ENCODE measurements around the gene MACROD1.

- TF ChIP-seq, protein P1, sequence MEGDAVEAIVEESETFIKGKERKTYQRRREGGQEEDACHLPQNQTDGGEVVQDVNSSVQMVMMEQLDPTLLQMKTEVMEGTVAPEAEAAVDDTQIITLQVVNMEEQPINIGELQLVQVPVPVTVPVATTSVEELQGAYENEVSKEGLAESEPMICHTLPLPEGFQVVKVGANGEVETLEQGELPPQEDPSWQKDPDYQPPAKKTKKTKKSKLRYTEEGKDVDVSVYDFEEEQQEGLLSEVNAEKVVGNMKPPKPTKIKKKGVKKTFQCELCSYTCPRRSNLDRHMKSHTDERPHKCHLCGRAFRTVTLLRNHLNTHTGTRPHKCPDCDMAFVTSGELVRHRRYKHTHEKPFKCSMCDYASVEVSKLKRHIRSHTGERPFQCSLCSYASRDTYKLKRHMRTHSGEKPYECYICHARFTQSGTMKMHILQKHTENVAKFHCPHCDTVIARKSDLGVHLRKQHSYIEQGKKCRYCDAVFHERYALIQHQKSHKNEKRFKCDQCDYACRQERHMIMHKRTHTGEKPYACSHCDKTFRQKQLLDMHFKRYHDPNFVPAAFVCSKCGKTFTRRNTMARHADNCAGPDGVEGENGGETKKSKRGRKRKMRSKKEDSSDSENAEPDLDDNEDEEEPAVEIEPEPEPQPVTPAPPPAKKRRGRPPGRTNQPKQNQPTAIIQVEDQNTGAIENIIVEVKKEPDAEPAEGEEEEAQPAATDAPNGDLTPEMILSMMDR (IDR thresholded peaks at IDR 0.05): no peak
- no peak for TF ChIP-seq POLR2A (IDR thresholded peaks at IDR 0.05)
Measured at GRCh38 chr11:63991558-63991957, 174.4 kb downstream of the MACROD1 start.

Data from adrenal gland (tissue), 5 donors.